OCI-LY3 (cell line): ENCODE data around the gene CHIT1.

ENCODE experiments used
- H2AFZ ChIP-seq: fragments of 200-600, 300-600 bp; shearing (Covaris generic); 2 replicates; pipeline ENCODE4 v1.6.0; 2014; ENCODE audit warnings: antibody characterized with exemption, low read depth, low read length
- H3K27ac ChIP-seq: fragments of 200-600, 300-600 bp; sonication (generic); 2 replicates; pipeline ENCODE4 v1.5.1; 2014; ENCODE audit warnings: mild to moderate bottlenecking, low read length, moderate library complexity, mixed read lengths
- H3K27me3 ChIP-seq: fragments of 200-600, 300-600 bp; sonication (generic); 2 replicates; pipeline ENCODE4 v1.6.1; 2014; ENCODE audit warnings: low read depth, low read length, mixed read lengths
- H3K36me3 ChIP-seq: fragments of 200-600, 300-600 bp; sonication (generic); replicated peaks from 2 replicates; pipeline ENCODE3; 2014; ENCODE audit warnings: low read depth, low read length, mixed read lengths
- H3K4me1 ChIP-seq: fragments of 300-600, 200-600 bp; sonication (generic); 2 replicates; pipeline ENCODE4 v1.6.1; 2014; ENCODE audit warnings: low read length, mixed read lengths
- H3K4me2 ChIP-seq: fragments of 200-600, 300-600 bp; sonication (generic); 2 replicates; pipeline ENCODE4 v1.6.1; 2014; ENCODE audit warnings: low read length, mixed read lengths
- H3K4me3 ChIP-seq: fragments of 300-600, 200-600 bp; sonication (generic); 2 replicates; pipeline ENCODE4 v1.5.1; 2014; ENCODE audit warnings: antibody characterized with exemption, mild to moderate bottlenecking, low read length, moderate library complexity
- H3K79me2 ChIP-seq: fragments of 300-600, 200-600 bp; shearing (Covaris generic); 2 replicates; pipeline ENCODE4 v1.6.1; 2014; ENCODE audit warnings: mild to moderate bottlenecking, low read length, mixed read lengths
- H3K9ac ChIP-seq: fragments of 300-600, 200-600 bp; shearing (Covaris generic); 2 replicates; pipeline ENCODE4 v1.6.0; 2014; ENCODE audit warnings: mild to moderate bottlenecking, low read length, moderate library complexity
- H3K9me3 ChIP-seq: fragments of 200-600, 300-600 bp; shearing (Covaris generic); 2 replicates; pipeline ENCODE4 v1.6.1; 2014; ENCODE audit warnings: low read length, mixed read lengths; ENCODE audit not compliant: insufficient read depth
- H4K20me1 ChIP-seq: fragments of 200-600, 300-600 bp; sonication (generic); 2 replicates; pipeline ENCODE4 v1.6.1; 2016; ENCODE audit warnings: low read length, mixed read lengths; ENCODE audit not compliant: insufficient read depth
- CTCF ChIP-seq: fragments of 200-600, 300-600 bp; sonication (generic); IDR thresholded peaks from 2 replicates; pipeline ENCODE4 v1.5.1; 2014; ENCODE audit warnings: antibody characterized with exemption, low read length, low read depth
- EZH2phosphoT487 ChIP-seq: fragments of 200-600 bp; shearing (Covaris generic); IDR thresholded peaks from 2 replicates; pipeline ENCODE4 v1.6.1; 2018; ENCODE audit warnings: antibody characterized with exemption, mixed run types, low read depth

CHIT1 gene

GRCh38 chr1:203211812-203212211 is 17.7 kb downstream of the CHIT1 start:
- Histone ChIP-seq H2AFZ (no peak overlapping the region), H3K4me1 (no peaks in the 10 kb centered on the region), H4K20me1 (0 out of 2 replicates have a peak, but pooled peaks cover under 1% of the 10 kb centered on the region), H3K27me3 (peaks cover 34% of the 10 kb centered on the region), H3K79me2 (no peaks in the 10 kb centered on the region), H3K9me3 (no peaks in the 10 kb centered on the region), H3K27ac (no peak overlapping the region), H3K9ac (no peak overlapping the region), H3K4me3 (no peak overlapping the region), H3K4me2 (no peak overlapping the region), H3K36me3 (no peaks in the 10 kb centered on the region)
- TF ChIP-seq CTCF = no peak
- TF ChIP-seq EZH2phosphoT487 = no peak

GRCh38 chr1:203210988-203211387 is 18.5 kb downstream of the CHIT1 start:
- Histone ChIP-seq H3K9me3 (no peaks in the 10 kb centered on the region), H3K27me3 (peaks cover 33% of the 10 kb centered on the region), H3K4me1 (no peaks in the 10 kb centered on the region), H3K4me2 (no peak overlapping the region), H3K4me3 (no peak overlapping the region), H2AFZ (no peak overlapping the region), H3K9ac (no peak overlapping the region), H3K27ac (no peak overlapping the region), H3K36me3 (no peaks in the 10 kb centered on the region), H3K79me2 (no peaks in the 10 kb centered on the region), H4K20me1 (no peaks in the 10 kb centered on the region)
- TF ChIP-seq CTCF = no peak
- TF ChIP-seq EZH2phosphoT487 = no peak

- Histone ChIP-seq H3K4me2 (no peak overlapping the region), H3K4me3 (no peak overlapping the region), H3K9me3 (no peaks in the 10 kb centered on the region), H3K36me3 (no peaks in the 10 kb centered on the region), H3K9ac (no peak overlapping the region), H3K79me2 (no peaks in the 10 kb centered on the region), H4K20me1 (no peaks in the 10 kb centered on the region), H3K27me3 (peaks cover 33% of the 10 kb centered on the region), H3K27ac (no peak overlapping the region), H2AFZ (no peak overlapping the region), H3K4me1 (no peaks in the 10 kb centered on the region)
- TF ChIP-seq CTCF = no peak
- TF ChIP-seq EZH2phosphoT487 = no peak
Observed at GRCh38 chr1:203210350-203210749, 19.1 kb downstream of the CHIT1 start.

- H3K4me1 ChIP-seq = no peaks in the 10 kb centered on the region
- H3K27ac ChIP-seq = no peak overlapping the region
- H3K36me3 ChIP-seq = no peaks in the 10 kb centered on the region
- peaks cover 44% of the 10 kb centered on the region for H3K27me3 ChIP-seq
- no peak overlapping the region for H3K4me3 ChIP-seq
- TF ChIP-seq EZH2phosphoT487 (no peak), CTCF (no peak)
- no peak overlapping the region for H3K4me2 ChIP-seq
- H2AFZ ChIP-seq = no peak overlapping the region
- H3K79me2 ChIP-seq = no peaks in the 10 kb centered on the region
- H4K20me1 ChIP-seq = no peaks in the 10 kb centered on the region
- H3K9me3 ChIP-seq = no peaks in the 10 kb centered on the region
- no peak overlapping the region for H3K9ac ChIP-seq
Observed at GRCh38 chr1:203208181-203208580, 21.3 kb downstream of the CHIT1 start.
